ENCODE data around the gene CERCAM. TPM values are rescaled to one million over a fixed set of nuclear protein-coding genes. Genes with fewer than 3 reads are reported as not detected.

The CERCAM gene
- polyA plus RNA-seq, 3 donors, result 1.5 to 2.5 (median 1.8) TPM

DNA sequence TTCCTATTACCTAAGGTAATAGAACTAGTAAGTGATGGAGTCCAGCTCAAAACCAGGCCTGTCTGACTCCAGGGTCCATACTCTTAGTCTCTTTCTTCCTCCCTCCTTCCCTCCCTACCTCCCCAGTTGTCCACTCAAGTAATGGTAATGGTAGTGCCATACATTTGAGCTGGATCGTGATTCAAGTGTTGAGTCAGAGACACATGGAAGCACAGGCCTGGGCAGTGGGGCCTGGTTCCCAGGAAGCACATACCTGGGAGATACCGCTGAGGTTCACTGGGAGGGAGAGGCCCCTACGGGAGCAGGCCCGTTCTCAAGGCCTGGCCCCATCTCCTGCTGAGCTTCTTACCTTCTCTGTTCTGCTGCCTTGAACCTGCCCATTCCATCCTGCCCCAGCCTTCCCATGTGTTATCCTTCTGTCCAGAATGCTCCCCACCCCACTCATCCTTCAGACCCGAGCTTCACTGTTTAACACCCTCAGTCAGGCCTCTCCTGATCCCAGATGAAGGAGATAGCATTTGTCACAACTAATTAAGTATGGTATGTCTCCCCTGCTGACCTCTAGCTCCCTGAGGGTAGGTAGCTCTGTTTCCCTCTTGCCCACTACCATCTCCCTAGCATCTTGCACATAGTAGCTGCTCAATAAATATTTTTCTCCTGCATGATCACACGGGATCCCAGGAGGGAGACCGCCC, 35.7 kb upstream of the CERCAM start:
- 96% methylated on average over 4 of the region's 7 CpGs for WGBS (ENCODE audit: insufficient coverage)
- DNase-seq, result no peak
- Histone ChIP-seq H3K4me1 (ENCODE audit: control insufficient read depth in 1 of 2, insufficient read depth in 2 of 2, low read length in 2 of 2) (no peaks in the 10 kb centered on the region), H3K79me2 (ENCODE audit: insufficient read depth, low read length) (peaks cover 7% of the 10 kb centered on the region), H2AFZ (ENCODE audit: insufficient read depth, low read depth, low read length, poor library complexity, severe bottlenecking) (no peak overlapping the region), H3K9ac (ENCODE audit: insufficient read depth, low read length, poor library complexity, severe bottlenecking) (no peak overlapping the region), H3K36me3 (replicated peaks in 1 of 2; ENCODE audit: control insufficient read depth in 1 of 2, insufficient read depth in 2 of 2, low read length in 2 of 2) (peaks cover 81 to 100% of the 10 kb centered on the region in 2 donors), H3K27me3 (ENCODE audit: control insufficient read depth in 2 of 2, insufficient read depth in 2 of 2, low read length in 2 of 2) (no peaks in the 10 kb centered on the region), H3K4me2 (replicated peaks; ENCODE audit: extremely low read depth, low read length, poor library complexity, severe bottlenecking) (no peak overlapping the region), H3K4me3 (replicated peaks in 1 of 3; ENCODE audit: low read depth in 2 of 3, low read length in 3 of 3) (no peak overlapping the region), H3K9me3 (replicated peaks in 1 of 2; ENCODE audit: control insufficient read depth in 1 of 2, insufficient read depth in 1 of 2, low read length in 2 of 2) (no peaks in the 10 kb centered on the region), H4K20me1 (ENCODE audit: insufficient read depth, low read length) (peaks cover 19% of the 10 kb centered on the region), H3K27ac (ENCODE audit: low read depth in 1 of 2, low read length in 2 of 2) (no peak overlapping the region)
- Mint-ChIP-seq H3K36me3 (peaks cover 52 to 91% of the 10 kb centered on the region in 2 donors), H3K27me3 (ENCODE audit: low read depth in 3 of 3) (peaks cover 0 to 2% (median 1%) of the 10 kb centered on the region in 3 donors), H3K4me1 (no peaks in the 10 kb centered on the region), H3K27ac (peak overlapping the region in 1 of 7 donors; percentile 48), H3K4me3 (no peak overlapping the region), H3K9me3 (no peaks in the 10 kb centered on the region)
- intact Hi-C loops (cut with micrococcal nuclease), result no loop called here
- TF ChIP-seq, protein P1, sequence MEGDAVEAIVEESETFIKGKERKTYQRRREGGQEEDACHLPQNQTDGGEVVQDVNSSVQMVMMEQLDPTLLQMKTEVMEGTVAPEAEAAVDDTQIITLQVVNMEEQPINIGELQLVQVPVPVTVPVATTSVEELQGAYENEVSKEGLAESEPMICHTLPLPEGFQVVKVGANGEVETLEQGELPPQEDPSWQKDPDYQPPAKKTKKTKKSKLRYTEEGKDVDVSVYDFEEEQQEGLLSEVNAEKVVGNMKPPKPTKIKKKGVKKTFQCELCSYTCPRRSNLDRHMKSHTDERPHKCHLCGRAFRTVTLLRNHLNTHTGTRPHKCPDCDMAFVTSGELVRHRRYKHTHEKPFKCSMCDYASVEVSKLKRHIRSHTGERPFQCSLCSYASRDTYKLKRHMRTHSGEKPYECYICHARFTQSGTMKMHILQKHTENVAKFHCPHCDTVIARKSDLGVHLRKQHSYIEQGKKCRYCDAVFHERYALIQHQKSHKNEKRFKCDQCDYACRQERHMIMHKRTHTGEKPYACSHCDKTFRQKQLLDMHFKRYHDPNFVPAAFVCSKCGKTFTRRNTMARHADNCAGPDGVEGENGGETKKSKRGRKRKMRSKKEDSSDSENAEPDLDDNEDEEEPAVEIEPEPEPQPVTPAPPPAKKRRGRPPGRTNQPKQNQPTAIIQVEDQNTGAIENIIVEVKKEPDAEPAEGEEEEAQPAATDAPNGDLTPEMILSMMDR (IDR thresholded peaks at IDR 0.05), result no peak

DNA sequence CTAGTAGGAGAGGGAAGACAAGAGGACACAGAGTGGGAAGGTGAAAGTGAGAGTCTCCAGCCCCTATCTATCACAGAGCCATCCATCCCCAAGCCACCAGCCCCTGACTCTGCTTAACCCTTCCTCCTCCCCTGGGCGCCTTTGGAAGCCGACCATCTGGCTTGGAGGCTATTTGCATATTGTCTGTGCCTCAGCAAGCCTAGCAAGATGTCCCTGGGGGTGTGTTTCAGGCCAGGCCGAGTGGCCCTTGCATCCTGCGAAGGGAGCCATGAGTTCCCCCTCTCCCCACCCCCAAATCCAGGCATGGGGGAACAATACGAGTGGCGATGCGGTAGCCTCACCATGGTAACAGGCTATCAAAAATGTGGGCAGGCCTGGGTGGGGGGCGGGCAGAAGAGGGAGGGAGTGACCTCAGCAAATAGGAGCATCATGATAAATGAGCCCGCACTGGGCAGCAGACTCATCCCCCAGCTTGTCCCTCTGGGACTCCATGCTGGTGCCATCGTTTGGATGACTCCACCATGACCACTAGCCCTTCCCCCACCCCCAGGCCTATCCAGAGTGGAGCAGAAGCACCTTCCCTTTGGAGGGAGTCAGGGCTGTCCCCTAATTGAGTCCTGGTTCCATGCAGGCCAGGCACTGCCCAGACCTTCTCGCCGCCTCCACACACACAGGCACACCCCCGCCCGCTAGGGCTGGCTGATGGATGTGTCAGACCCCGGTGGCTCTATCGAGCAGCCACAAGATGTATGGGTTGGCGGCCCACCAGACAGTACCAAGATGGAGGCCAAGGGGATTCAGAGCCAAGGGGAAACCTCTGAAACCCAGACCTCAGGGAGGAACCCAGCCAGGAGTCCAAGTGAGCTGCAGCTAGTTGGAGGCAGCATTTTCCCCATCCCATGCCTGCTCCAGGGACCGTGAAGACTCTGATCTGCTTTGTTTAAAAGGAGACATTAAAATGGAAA, 34.9 kb upstream of the CERCAM start:
- H3K27ac Mint-ChIP-seq, result peak overlapping the region in 1 of 7 donors; percentile 63
- H3K27ac ChIP-seq (ENCODE audit: low read depth in 1 of 2, low read length in 2 of 2), result no peak overlapping the region
- H2AFZ ChIP-seq (ENCODE audit: insufficient read depth, low read depth, low read length, poor library complexity, severe bottlenecking), result no peak overlapping the region
- peaks cover 48 to 90% of the 10 kb centered on the region in 2 donors for H3K36me3 Mint-ChIP-seq
- H3K27me3 ChIP-seq (ENCODE audit: control insufficient read depth in 2 of 2, insufficient read depth in 2 of 2, low read length in 2 of 2), result no peaks in the 10 kb centered on the region
- no peak overlapping the region for H3K4me2 ChIP-seq (replicated peaks; ENCODE audit: extremely low read depth, low read length, poor library complexity, severe bottlenecking)
- TF ChIP-seq, protein P1 (IDR thresholded peaks at IDR 0.05), result no peak
- no peak overlapping the region for H3K4me3 Mint-ChIP-seq
- H3K9ac ChIP-seq (ENCODE audit: insufficient read depth, low read length, poor library complexity, severe bottlenecking), result no peak overlapping the region
- peaks cover 0 to 2% (median 1%) of the 10 kb centered on the region in 3 donors for H3K27me3 Mint-ChIP-seq (ENCODE audit: low read depth in 3 of 3)
- H4K20me1 ChIP-seq (ENCODE audit: insufficient read depth, low read length), result peaks cover 19% of the 10 kb centered on the region
- H3K4me1 Mint-ChIP-seq, result no peaks in the 10 kb centered on the region
- DNase-seq, result no peak
- H3K9me3 Mint-ChIP-seq, result no peaks in the 10 kb centered on the region
- H3K9me3 ChIP-seq (replicated peaks in 1 of 2; ENCODE audit: control insufficient read depth in 1 of 2, insufficient read depth in 1 of 2, low read length in 2 of 2), result no peaks in the 10 kb centered on the region
- intact Hi-C loops (cut with micrococcal nuclease), result no loop called here
- WGBS (ENCODE audit: insufficient coverage), result 93% methylated on average over 9 of the region's 18 CpGs
- peaks cover 81 to 100% of the 10 kb centered on the region in 2 donors for H3K36me3 ChIP-seq (replicated peaks in 1 of 2; ENCODE audit: control insufficient read depth in 1 of 2, insufficient read depth in 2 of 2, low read length in 2 of 2)
- peaks cover 7% of the 10 kb centered on the region for H3K79me2 ChIP-seq (ENCODE audit: insufficient read depth, low read length)
- H3K4me1 ChIP-seq (ENCODE audit: control insufficient read depth in 1 of 2, insufficient read depth in 2 of 2, low read length in 2 of 2), result no peaks in the 10 kb centered on the region
- H3K4me3 ChIP-seq (replicated peaks in 1 of 3; ENCODE audit: low read depth in 2 of 3, low read length in 3 of 3), result no peak overlapping the region
